NCI-H1417 treated with DMSO at 0.1 percent for 48 hours (cell line): ENCODE data around the gene MTHFSD.

Source experiments
- DNase-seq: peaks from one replicate; lab custom pipeline; 2025; lab: John Stamatoyannopoulos, UW

The MTHFSD gene

DNA sequence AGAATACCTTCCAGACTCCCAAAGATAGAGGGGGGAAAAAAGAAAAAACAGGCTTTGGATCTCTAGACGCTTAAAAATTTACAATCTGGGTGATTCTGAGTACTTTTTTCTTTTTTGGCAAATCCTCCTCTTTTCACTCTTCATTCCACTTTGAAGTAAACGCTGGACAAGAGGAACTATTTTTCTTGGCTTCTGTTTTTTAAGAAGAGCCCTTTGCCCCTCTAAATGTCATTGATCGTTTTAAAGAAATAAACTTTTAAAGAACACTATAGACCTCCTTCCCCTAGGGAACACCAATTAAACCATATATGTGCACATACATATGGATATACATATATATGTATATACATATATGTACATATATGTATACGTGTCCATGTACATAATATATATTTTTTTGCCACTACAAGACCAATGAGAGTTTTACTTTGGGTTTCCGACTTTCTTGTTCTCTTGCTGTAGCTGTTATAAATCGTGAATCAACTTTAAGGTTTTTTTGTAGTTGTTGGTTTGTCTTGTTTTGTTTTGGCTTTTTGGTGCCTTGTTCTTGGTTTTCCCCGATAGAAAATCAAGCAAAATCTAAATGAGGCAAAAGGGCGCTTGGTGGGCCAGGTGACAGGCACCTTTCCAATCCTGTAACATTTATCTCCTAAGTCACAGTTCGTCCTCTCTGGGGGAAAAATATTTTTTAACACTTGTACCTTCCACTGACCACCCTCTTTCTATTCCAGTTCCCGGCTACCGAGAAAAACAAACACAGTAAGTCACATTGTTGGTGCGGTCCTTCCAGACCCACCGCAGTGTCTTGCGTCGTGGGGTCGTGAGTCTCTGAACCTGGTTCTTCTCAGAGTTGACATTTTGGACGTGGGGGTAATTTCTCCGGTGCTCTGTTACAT is 40.3 kb downstream of the MTHFSD start:
- no peak for DNase-seq

DNA sequence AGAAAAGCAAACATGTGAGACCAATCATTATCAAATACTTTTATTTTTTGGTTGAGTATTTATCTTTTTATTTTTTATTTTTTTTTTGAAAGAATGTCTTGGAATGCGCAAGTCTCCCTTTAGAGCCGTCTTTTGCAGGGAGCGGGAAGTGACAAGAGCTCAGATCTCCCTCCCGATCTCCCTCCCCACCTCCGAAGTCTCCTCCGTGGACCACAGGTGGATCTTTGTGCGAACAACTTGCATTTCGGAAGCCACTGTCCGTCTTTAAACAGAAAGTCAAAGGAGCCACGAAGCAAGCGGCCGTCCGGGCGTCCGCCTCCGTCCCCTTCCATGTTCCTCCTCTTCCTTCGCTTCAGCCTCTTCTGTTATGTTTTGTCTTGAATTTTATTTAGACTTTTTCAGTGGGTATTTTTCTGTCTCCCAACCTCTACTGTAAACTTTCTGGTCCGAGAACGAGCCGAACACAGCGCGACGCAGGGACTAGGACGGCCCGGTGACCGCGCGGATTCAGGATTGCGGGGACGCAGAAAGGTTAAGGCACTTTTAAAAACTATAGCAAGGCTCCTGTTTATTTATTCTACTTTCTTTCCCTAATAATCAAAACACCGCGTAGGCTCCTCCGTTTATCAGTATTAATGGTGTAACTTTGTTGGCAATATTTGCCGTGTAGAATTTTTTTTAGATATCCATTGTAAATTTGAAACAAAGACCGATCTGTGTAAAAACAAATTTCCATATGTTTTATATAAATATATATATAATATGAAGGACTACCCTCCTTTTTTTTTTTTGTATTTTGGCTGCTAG is 41.4 kb downstream of the MTHFSD start:
- DNase-seq, result no peak

DNA sequence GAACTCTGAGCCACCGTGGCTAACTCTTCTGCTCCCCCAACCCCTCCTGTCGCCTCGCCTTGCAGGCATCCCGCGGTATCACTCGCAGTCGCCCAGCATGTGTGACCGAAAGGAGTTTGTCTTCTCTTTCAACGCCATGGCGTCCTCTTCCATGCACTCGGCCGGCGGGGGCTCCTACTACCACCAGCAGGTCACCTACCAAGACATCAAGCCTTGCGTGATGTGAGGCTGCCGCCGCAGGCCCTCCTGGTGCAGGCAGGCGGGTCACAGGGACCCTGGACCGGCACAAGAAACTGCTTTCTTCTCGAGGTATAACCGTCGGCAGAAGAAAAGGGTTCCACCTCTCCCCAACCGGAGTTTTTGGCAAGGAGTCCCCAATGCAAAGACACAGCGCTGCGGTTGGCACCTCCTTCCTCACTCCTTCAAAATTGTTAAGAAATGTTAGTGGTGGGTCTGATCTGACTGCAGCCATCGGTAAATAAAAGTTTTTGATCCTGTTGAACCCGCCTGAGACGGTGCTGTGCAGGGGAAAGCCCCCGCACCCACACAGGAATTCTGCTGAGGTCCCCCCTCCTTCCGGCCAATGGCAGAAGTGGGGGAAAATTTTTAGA is 42.1 kb downstream of the MTHFSD start:
- DNase-seq, result no peak

DNA sequence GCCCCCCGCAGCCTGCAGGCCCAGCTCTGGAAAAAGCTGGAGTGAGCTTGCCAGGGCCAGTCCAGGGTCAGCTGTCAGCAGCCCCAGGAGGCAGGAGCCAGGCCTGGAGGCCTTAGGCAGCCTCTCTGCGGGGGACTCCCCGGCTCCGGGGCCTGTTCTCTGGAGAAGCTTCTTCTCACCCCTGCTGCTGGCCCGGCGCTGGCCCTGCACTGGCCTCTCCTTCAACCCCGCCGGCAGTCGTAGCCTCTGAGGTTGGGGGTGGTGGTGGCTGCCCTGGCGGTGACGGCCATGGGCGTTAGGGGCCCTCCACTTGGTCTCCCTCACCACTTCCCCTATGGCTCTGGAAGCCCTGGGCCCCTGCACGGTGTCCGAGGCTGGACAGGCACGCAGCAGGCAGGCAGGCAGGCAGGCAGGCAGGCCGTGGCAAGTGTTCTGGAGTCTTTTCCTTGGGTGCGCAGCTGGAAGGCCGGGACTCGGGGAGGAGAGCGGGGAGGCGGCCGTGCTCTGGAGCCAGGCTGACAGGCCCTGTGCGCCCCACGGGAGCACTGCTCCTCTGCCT is 42.7 kb downstream of the MTHFSD start:
- no peak for DNase-seq

DNA sequence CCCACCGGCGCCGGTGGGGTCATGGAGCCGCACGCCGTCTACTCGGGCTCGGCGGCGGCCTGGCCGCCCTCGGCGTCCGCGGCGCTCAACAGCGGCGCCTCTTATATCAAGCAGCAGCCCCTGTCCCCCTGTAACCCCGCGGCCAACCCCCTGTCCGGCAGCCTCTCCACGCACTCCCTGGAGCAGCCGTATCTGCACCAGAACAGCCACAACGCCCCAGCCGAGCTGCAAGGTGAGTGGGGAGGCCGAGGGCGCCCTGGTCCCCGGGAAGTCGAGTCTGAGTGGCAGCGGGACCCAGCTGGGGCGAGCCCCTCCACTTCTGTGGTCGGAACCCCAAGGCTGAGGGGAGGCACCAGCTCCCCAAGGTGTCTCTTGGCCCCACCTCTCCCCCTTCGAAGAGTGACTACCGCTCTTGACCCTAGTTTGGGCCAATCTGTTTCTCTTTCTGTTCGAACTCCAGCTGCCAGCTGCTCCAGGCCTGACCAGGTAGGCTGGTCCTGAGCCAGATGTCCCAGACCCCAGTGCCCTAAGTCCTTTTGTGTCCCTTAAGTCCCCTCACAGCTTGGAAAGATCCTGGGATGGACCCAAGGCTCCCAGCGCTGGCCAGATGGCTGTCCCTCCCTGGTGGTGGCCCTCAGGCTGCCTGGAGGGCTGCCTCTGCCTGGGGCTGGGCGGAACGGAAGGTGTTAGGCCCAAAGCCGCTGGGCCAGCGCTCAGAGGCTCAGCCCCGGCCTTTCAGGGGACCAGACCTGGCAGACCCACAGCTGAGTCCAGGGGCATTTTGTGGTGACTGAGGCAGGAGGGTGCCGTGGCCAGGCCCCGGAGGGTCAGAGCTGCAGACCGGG is 43.5 kb downstream of the MTHFSD start:
- DNase-seq, result no peak

DNA sequence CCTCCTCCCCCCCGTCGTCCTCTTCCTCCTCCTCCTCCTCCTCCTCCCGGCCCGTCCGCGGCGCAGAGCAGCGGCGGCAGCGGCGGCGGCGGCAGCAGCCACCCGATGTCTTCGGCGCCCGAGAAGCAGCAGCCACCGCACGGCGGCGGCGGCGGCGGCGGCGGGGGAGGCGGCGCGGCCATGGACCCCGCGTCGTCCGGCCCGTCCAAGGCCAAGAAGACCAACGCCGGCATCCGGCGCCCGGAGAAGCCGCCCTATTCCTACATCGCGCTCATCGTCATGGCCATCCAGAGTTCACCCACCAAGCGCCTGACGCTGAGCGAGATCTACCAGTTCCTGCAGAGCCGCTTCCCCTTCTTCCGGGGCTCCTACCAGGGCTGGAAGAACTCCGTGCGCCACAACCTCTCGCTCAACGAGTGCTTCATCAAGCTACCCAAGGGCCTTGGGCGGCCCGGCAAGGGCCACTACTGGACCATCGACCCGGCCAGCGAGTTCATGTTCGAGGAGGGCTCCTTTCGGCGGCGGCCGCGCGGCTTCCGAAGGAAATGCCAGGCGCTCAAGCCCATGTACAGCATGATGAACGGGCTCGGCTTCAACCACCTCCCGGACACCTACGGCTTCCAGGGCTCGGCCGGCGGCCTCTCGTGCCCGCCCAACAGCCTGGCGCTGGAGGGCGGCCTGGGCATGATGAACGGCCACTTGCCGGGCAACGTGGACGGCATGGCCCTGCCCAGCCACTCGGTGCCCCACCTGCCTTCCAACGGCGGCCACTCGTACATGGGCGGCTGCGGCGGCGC is 44.4 kb downstream of the MTHFSD start, which contains the start of gene FOXF1:
Gene FOXF1 (plus strand): TSS at position 63 of the 797 bp plus-strand sequence. CDS start 43 bp downstream, at position 106.
- no peak for DNase-seq

DNA sequence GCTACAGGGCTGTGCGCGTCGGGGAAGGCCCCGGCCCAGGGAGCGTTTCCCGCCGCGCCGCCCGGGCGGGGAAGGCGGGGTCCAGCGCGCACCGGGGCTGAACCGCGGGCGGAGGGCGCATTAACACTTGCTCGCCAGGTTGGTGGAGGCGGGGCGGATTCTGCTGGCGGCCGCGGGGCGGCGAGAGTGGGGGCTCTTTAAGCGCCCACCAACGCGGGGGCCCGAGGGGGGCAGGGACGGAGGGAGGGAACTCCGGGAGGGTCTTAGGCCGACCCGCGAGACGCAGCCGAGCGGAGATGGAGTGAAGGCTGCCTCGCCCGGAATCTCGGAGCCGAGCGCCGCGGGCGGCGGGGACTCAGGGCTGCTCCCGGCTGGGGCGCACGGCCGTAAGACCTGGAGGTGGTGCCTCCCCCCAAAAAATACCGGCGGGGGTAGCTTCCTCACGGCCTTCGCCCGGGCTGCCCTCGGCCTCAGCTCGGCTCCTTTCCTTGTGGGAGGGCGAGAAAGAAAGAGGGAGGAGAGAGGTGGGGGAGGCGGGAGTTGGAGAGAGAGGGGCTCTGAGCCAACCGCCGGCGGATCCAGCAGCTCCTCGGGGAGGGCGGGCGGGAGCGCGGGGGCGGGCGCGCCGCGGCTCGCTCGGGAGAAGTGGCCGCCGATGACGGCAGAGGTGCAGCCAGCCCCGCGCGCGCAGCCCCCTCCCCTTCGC is 45.1 kb downstream of the MTHFSD start:
- no peak for DNase-seq

DNA sequence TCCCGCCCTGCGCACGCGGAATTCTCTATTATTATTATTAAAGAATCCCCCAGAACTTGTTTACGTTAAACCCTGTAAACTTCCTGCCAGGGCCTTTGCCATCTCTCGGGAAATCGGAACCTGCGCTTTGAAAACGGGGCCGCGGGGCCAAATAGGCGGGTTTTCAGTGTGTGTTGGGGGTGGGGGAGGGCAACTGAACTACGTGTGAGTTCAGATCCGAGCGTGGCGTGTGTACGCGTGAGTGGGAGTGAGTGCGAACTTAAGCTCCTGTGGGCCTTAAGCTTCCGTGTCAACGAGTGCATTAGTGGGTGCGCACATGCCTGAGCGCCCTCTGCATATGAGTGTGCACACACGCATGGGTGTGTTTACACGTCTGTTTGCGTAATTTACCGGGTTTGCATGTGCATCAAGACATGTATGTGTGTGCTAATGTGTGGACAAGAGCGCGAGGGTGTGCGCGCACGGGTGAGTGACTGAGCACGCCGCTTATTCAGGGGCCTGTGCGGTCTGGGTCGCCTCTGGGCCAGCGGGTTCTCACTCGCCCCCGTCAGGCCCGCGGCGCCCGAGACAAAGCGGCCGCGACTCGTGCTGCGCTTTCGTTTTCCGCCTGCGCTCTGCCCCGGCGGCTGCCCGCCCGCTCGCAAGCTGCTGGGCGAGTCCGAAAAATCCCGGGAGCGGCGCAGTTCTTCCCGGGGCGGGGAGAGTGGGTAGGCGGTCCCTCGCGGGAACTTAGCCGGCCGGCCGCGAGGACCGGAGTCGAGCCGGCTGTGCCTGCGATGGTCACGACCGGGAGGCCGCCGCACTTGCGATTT is 45.9 kb downstream of the MTHFSD start:
- DNase-seq, result no peak

DNA sequence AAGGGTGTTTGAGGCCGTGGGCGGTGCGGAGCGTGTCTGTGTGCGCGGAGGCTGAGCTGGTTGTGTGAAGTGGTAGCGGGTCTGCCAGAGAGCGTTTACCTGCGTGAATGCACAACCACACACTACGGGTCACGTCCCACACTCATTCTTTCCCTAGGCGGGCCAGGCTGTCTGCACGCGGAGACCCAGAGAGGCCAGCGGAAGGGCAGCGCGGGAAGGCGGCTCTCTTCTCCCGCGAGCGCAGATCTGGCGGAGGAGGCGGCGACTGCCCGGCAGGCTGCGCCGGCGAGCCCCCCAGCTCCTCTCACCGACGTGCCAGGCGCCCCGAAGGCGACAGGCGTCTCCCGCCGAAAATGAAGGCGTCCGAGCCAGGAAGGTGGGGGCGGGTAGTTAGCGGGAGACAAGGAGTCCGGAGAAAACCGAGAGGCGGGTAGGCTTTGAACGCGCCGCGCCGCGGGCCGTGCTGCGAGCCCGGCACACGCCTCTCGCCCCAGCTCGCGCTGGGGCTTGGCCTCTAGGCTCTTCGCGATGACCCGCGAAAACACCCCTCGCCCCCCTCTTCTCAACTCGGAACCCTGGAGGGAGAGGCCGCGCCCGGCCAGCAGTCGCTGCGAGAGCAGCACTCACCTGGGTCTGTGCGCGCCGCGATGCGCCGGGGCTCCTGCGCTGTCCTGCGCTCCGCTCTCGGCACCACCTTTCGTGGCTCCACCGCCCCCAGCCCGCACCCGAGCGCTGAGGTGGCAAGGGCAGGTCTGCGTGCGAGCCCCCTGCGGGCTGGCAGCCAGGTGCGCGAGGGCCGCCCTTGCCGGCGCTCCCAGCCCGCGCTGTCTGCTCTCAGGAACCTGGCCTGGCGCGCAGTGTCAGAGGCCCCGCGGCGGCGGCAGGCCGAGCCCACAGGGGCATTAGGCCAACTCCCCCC is 46.7 kb downstream of the MTHFSD start:
- DNase-seq, result no peak

DNA sequence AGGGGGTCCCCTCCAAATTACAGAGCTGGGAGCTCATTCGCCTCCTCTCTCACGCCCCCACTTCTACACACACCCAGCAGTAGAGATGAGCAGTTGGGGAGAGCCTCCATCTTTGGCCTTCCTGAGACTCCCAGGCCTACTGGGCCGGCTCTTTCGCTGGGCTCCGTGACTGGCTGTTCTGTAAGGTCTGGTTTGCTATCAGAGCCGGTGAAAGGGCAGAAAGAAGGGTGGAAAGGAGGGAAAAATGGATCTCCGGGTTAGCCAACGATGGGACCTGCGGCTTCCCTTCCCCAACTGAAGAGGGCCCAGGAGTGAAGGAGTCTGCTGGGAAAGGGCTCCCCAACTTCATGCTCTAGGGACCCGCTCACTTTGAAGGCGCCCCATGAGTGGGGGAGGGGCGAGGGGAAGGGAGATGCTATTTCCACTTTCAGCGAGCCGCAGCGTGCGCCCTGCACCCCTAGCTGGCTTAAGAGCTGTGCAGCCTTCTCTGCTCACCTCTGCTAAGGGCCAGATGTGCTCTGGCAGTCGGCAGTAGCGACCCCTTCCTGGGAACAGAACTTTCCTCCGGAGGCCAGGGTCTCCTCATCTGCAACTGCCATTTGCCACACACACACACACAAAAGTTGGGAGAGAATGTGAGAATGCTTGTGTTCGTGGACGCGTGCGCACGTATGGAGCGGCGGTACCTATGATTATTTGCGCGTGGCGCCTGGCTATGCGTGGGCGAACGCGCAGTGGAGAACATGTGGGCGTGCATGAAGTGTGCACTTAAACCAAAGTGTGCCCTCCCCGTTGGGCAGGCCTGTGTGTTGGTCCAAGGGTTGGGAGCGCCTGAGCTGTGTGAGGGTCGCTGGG is 47.6 kb downstream of the MTHFSD start:
- no peak for DNase-seq

DNA sequence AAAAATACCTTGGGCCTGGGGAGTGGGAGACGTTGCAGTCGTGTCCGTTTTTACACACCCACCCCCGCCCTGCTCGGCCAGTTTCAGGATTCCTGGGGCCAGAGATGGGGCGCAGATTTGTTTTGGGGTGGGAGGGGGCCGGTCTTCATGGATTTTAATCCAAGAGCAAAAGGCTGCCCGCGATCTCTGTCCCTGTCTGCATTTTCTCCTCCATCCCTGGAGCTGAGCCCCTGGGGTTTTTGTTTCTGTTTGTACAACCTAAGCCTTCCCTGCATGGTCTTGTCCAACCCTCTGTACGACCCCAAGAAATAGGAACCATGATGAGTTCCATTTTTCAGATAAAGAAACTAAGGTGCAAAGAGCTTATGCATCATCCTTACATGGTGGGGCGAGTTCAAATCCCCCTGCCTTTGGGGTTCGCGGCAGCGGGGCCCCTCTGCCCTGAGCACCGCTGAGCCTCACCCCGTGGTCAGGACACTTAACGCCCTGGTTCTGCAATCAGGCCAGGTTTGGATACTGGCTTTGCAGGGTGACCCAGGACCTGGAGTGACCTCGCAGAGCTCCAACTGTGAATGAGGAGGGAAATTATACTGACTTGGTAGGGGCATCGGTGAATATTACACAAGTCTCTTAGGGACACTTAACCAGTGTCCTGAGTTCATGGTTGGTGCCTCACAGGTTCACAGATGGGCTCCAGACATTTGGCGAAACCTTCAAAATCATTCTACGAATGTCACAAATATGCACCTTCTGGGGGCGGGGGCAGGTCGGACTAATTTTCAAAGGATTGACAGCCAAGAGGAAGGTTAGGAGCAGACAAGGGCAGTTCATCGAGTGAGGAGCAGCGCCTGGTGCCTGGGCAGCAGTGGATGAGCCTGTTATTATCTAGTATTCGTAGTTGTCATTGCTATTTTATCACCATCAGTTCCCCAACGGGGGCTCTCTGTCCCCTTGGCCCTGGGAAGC is 48.9 kb downstream of the MTHFSD start:
- DNase-seq, result no peak

DNA sequence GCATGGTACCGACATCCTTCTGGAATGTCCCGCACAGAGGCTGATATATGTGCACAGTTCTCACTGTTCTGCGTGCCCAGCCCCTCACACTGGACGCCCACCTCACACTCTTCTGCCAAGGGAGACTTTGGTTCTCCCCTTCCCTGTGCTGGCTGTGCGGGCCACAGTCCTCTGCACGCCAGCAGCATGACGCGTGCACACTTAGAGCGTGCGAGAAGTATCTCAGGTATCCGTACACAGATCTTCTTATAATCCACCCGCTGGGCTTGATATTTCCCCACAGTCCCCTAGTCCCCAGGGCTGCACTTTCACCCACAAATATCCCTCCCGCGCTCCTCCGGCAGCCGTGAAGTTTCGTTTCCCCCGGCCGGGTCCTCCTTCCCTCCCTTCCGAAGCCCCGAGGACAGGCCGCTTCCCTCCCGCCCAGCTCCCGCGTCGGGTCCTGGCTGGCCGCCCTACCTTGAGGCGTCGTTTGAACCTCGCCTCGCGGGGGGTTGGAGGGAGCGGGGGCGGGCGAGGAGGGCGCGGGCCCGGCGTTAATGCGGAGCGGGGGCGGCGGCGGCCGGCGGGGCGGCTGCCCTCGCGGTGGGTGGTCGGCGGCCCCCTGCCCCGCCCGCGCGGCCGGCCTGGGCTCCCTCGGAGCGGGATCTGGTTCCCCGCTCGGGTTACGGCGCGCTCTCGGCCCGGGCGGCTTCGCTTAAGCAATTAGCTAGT is 49.7 kb downstream of the MTHFSD start:
- no peak for DNase-seq

DNA sequence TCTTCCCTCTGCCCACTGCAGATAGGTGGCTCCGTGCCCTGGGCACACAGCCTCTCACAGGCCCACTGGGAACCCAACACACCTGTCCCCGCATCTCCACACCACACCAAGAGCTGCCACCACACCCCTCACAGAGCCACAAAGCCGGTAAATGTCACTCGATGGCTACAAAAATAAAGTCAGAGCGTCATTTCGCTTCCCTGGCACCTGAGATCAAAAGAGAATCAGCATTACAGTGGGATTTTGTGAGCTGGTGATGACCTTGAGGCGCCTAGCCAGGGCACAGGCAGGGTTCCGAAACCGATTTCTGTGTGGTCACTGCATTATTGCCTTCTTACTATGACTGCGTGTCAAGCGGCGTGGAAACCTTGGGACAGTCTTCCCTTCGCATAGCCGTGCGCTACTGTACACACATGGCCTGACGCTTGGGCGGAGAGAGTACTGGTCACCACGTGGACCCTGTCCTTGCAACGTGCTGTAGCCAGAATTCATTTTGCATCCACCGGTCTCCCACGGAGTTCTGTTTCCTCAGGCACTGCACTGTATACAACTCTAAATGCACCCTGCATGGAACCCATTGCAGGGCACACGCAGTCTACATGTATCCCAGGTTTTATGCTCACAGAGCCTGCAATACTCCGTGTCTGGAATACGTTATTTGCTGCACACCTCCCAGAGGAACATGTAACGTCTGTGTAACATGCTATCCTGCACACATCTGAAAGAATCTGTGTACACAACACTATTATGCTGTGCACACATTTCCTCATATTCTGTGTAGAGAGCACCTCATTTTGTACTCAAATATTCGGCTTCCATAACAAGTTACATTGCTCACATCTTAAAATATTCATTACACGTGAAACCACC is 50.5 kb downstream of the MTHFSD start:
- no peak for DNase-seq

DNA sequence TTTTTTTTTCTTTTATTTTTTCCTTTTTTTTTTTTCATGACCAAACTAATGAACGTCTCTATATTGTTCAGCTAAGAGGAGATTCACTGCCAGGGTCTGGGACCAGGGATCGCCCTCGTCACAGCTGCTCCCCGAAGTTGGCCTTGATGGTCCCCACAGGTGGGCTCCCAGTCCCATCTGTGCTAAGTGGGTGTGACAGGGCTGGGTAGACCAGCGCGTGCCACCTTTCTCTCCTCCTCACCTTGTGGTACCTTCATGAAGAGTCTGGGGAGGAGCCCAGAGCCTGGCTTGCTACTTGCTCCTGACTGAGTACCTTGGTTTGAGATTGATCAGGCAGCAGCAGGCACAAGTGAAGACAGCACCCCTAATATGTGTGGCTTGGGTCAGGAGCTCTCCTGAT is 51.2 kb downstream of the MTHFSD start:
- no peak for DNase-seq
